ENCODE data around the gene TYW1.
"Not testable (repeated sequence)": the region's sequence is repeated elsewhere in the genome, so short reads cannot be mapped to it uniquely, and the experiment has no call there.

The TYW1 gene

DNA sequence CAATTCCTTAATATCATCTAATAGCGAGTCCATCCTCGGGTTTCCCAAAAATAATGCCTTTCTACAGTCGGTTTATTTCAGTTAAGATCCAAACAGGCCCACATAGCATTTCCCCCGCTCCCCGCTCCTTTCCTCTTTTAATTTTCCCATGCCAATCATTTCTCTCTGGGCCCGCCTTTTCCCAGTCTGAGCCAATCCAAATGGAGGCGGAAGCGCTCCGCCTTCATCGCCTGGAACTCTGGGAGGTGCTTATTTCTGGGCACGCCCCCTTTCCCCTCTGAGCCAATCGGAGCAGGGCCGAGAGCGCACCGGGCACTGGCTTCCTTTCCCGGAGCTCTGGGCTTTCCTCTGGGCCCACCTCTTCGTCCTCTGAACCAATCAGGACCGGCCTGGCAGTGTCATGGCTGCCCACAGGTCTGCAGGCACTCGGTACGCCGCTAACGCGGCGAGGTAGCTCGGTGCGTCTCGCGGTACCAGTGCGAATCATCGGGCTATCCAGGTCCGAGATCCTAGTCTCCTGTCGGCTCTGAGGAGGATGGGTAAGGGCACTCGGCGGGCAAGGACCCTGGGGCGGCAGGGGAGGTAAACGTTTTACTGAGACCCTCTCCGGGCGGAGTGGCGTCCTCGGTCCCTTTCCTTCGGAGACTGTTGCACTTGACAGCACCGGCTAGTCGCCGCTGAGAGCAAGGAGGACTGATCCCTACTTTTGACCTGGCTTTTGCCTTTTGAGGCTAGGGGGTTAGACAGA, at the start of gene TYW1:
TSS of gene TYW1 (plus strand) at position 390 of the 748 bp plus-strand sequence. CDS start at position 536, 146 bp downstream.
- FAIRE-seq, result peak; percentile 98
- DNase-seq (ENCODE audit: low spot score), result peak; percentile 99

GRCh38 chr7:66948480-66949109, 48.0 kb upstream of the TYW1 start:
- DNase-seq (ENCODE audit: low spot score), result no peak
- FAIRE-seq, result no peak

DNA sequence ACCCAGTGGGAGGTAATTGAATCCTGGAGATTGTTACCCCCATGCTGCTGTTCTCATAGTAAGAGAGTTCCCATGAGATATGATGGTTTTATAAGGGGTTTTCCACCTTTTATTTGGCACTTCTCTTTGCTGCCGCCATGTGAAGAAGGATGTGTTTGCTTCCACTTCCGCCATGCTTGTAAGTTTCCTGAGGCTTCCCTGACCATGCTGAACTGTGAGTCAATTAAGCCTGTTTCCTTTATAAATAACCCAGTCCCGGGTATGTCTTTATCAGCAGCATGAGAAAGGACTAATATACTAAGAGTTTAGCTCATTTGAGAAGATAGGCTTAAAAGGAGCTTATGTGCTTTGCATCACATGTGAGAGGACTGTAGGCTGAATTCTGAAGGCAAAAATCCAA, 46.3 kb upstream of the TYW1 start:
- no peak for FAIRE-seq
- DNase-seq (ENCODE audit: low spot score), result no peak

DNA sequence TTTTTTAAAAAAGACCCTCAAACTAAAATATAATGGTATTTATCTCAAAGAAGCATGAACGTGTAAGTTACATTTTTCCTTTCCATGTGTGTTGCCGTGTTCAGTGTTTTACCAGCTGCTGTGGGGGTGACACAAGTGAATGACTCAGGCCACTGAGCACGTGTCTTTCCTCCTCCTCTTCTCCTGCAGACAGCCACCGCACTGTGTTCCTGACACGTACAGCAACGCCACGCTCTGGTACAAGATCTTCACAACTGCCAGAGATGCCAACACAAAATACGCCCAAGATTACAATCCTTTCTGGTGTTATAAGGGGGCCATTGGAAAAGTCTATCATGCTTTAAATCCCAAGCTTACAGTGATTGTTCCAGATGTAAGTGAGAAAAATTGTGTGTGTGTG, 45.9 kb upstream of the TYW1 start:
- FAIRE-seq, result no peak
- DNase-seq (ENCODE audit: low spot score), result no peak

DNA sequence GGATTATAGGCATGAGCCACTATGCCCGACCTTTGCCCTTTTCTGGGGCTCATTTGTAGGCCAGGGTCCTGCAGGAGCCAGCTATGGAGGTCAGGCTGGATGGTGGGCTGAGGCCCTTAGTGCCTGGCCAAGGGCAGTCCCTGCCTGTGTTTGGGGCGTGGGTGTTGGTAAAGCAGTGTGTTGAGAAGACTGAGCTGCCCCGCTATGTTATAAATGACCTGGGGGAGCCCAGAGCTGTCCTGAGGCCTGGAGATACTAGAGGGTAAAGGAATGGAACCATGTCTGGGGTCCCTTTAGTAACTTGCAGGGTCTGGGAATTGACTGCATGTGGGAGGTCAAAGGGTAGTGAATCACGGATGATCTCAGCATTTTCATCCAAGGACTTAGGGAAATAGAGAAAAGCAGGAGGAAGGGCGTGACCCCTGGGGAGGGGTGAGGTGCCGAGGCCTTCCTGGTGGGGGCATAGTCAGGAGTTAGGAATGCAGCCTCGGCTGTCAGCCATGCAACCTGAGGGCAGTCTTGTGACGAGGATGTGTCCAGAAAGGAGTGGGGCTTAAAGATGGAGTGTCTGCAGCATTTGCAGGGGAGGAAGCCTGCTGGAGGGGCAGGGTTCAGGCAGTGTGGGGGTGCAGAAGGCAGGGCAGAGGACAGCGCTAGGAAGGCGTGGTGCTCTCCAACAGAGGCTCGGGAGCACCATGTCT, 44.1 kb upstream of the TYW1 start:
- FAIRE-seq (peak; percentile 93), DNase-seq (ENCODE audit: low spot score) (peak; percentile 92)

DNA sequence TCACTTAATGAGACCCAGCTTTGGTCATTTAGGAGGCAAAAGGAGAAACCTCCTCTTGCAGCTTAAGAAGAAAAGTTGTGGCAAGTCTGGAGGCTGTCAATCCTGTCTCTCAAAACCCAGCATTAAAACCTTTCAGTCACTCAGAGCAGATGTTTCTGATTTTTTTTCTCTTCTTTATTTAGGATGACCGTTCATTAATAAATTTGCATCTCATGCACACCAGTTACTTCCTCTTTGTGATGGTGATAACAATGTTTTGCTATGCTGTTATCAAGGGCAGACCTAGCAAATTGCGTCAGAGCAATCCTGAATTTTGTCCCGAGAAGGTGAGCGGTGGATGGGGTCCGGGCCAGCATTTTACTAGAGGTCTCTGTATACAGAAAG, 43.6 kb upstream of the TYW1 start:
- FAIRE-seq (no peak), DNase-seq (ENCODE audit: low spot score) (no peak)

- no peak for FAIRE-seq
- DNase-seq (ENCODE audit: low spot score), result no peak
Observed at GRCh38 chr7:66957595-66958290, 38.9 kb upstream of the TYW1 start.

GRCh38 chr7:66958538-66959350, 37.9 kb upstream of the TYW1 start:
- no peak for DNase-seq (ENCODE audit: low spot score)
- no peak for FAIRE-seq

DNA sequence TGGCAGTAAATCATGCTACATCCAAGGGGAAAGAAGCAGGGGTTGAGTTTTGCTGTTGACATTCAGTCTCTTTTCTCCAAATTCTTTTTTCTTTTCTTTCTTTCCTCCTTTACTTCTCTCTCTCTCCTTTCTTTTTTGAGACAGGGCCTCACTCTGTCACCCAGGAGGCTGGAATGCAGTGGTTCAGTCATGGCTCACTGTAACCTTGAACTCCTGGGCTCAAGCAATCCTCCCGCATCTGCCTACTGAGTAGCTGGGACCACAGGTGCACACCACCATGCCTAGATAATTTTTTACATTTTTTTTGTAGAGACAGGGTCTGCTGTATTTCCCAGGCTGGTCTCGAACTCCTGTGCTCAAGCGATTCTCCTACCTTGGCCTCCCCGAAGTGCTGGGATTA, 36.4 kb upstream of the TYW1 start:
- DNase-seq (ENCODE audit: low spot score), result no peak
- FAIRE-seq, result no peak

DNA sequence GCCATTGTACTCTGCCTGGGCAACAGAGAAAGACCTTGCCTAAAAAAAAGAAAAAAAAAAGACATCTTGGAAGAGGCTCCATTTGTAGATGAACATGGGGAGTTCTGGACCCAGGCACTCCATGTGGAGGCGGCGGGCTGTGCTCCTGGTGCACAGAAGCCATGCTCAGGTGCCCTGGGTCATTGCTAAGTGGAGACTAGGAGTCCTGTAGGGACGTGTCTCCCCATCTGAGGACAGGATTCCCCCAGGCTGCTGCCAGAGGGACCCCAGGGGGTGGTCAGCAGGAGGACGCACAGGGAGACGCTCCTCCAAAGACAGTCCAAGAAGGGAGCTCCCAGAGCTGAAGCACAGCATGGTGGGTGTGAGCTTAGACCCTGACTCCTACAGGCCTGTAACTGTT, 35.5 kb upstream of the TYW1 start:
- no peak for DNase-seq (ENCODE audit: low spot score)
- FAIRE-seq, result no peak

DNA sequence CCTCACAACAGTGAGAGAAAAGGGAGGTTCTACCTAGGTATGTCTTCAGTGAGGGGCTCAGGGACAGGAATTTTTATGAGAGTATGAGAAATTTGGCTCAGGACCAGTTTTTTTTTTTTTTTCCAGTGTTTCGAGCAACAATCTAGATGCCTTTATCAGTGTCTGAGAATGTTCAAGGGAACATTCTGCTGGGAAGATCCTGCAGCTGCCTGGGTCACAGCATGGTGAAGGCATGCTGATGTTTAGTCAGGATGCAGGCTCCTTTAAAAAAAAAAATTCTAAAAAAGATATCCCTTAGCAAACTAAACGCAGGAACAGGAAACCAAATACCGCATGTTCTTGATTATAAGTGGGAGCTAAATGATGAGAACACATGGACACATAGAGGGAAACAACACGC, 32.2 kb upstream of the TYW1 start:
- DNase-seq (ENCODE audit: low spot score) (no peak), FAIRE-seq (no peak)

GRCh38 chr7:66967029-66967428, 29.6 kb upstream of the TYW1 start:
- DNase-seq (ENCODE audit: low spot score), result no peak
- FAIRE-seq, result no peak

DNA sequence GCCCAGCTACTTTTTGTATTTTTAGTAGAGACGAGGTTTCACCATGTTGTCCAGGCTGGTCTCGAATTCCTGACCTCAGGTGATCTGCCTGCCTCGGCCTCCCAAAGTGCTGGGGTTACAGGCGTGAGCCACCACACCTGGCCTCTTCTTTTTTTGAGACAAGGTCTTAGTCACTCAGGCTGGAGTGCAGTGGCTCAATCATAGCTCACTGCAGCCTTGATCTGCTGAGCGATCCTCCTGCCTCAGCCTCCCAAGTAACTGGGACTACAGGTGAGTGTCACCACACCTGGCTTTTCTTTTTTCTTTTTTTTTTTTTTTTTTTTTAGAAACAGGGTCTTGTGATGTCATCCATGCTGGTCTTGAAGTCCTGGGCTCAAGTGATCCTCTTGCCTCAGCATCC, 27.6 kb upstream of the TYW1 start:
- DNase-seq (ENCODE audit: low spot score); FAIRE-seq: not testable (repeated sequence)

DNA sequence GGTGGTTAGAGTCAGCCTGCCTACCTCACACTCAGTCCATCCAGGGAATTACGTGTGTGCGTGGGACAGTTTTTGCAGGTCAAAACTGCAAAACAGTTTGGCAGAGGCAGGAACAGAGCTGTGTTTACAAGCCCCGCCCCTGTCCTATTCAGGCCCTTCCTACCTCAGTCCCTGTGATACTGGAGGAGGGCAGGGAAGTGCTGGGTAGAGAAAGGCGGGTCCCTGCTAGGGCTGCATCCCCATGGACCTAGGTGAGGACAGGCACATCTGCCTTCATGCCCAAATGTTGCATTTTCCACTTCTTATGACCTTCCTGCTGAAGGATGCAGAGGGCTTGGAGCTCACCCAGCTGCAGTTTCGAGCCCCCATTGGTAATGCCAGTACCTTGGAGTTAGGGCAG, 26.3 kb upstream of the TYW1 start:
- FAIRE-seq (no peak), DNase-seq (ENCODE audit: low spot score) (no peak)

DNA sequence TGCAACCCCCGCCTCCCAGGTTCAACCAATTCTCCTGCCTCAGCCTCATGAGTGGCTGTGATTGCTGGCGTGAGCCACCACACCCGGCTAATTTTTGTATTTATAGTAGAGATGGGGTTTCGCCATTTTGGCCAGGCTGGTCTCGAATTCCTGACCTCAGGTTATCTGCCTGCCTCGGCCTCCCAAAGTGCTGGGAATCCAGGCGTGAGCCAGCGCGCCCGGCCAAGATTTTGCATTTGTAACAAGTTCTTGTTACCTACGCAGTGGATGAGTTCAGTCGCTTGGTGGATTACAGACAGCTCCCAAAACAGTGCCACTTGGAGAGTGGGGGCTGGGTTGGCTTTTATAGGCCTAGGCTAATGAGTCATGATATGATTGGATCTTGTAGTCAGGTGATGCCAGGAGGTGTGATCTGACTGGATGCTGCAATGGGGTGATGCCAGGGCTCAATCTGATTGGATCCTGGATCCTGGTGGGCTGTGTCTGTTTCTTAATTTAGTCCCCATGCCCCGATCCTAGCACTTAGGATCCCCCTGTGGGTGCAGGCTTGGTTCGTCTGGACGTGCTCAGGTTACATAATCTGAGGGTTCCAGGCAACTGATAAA, 21.5 kb upstream of the TYW1 start:
- no peak for DNase-seq (ENCODE audit: low spot score)
- no peak for FAIRE-seq

DNA sequence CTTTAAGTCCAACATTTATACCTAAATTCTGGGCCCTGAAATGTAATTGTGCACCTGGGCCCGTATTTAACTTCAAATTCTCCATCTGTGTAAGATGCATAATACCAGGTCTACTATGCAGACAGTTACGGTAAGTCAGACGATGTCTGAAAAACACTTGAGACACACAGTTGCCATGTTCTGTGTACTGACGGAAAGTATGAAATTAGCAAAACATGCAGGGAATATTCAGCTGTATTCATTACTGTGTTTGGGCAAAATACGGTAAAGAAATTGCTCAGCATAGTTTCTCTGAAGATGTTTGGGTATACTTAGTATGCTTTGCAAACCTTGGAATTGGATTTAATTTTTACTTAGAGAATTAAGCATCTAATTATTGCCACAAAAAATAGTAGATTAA, 18.3 kb upstream of the TYW1 start:
- not testable (repeated sequence) for FAIRE-seq; DNase-seq (ENCODE audit: low spot score)

GRCh38 chr7:66979013-66979412, 17.6 kb upstream of the TYW1 start:
- DNase-seq (ENCODE audit: low spot score); FAIRE-seq: not testable (repeated sequence)

DNA sequence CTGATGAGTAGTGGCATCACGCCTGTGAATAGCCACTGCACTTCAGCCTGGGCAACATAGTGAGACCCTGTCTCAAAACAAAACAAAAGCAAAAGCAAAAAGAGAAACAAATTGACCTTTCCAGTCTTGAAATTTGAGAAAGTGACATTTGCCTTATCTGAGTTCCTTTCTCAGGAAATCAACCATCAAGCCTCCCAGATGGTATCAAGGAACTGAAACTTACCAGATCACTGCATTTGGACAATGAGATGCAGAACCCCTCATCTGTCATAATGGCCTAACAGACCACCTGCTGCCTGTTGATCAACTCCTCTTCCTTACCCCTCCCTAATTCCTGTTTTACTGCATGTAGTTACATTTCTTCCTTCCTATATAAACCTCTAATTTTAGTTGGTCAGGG, 16.3 kb upstream of the TYW1 start:
- DNase-seq (ENCODE audit: low spot score); FAIRE-seq: not testable (repeated sequence)

GRCh38 chr7:66989552-66989951, 7.1 kb upstream of the TYW1 start:
- not testable (repeated sequence) for FAIRE-seq; DNase-seq (ENCODE audit: low spot score)

- DNase-seq (ENCODE audit: low spot score); FAIRE-seq: not testable (repeated sequence)
Observed at GRCh38 chr7:66994051-66994450, 2.6 kb upstream of the TYW1 start.

DNA sequence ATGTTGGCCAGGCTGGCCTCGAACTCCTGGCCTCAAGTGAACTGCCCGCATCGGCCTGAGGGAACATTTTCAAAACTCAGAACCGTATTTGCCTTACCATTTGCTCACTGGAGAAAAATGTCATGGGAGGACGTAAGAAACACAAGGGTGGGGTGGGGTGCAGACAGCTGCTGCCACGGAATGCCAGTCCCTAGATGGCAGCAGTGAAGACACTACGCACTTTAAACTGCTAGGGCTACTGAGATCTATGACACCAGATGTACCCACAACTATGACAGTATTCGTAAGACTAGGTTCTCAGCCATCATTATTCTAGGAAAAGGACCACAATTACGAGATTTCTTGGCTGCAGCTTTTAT, 2.0 kb upstream of the TYW1 start:
- DNase-seq (ENCODE audit: low spot score), result peak; percentile 80
- FAIRE-seq, result peak; percentile 81
